GM12865 (cell line): Measurements from ENCODE around the gene CLEC16A.

Source experiments
- DNase-seq: peaks from one replicate; pipeline ENCODE4 v3.0.0; 2010; ENCODE audit warnings: low read depth
- H3K4me3 ChIP-seq: 2 replicates; pipeline ENCODE4 v1.5.1; 2011; ENCODE audit warnings: mild to moderate bottlenecking, low read depth, low read length, control low read depth
- CTCF ChIP-seq: IDR thresholded peaks from 2 replicates; pipeline ENCODE4 v1.5.1; 2011; ENCODE audit warnings: low read length, control low read depth, low read depth, inconsistent platforms; ENCODE audit not compliant: insufficient read depth; ENCODE audit errors: missing control alignments

CLEC16A gene

GRCh38 chr16:11045846-11046245 is 101.5 kb downstream of the CLEC16A start:
- no peak for TF ChIP-seq CTCF
- DNase-seq, result no peak
- H3K4me3 ChIP-seq, result no peak overlapping the region

GRCh38 chr16:11046382-11046931 is 102.1 kb downstream of the CLEC16A start:
- no peak overlapping the region for H3K4me3 ChIP-seq
- DNase-seq, result no peak

GRCh38 chr16:11047057-11047456 is 102.7 kb downstream of the CLEC16A start:
- DNase-seq, result no peak
- TF ChIP-seq CTCF, result no peak
- H3K4me3 ChIP-seq, result no peak overlapping the region

More at GRCh38 chr16:11046382-11046931, 102.1 kb downstream of the CLEC16A start:
- TF ChIP-seq CTCF, result no peak

GRCh38 chr16:11047939-11048800 is 103.8 kb downstream of the CLEC16A start:
- no peak for TF ChIP-seq CTCF
- no peak overlapping the region for H3K4me3 ChIP-seq
- no peak for DNase-seq

- no peak overlapping the region for H3K4me3 ChIP-seq
- TF ChIP-seq CTCF, result no peak
- DNase-seq, result no peak
These were observed 105.2 kb downstream of the CLEC16A start for GRCh38 chr16:11049396-11050059.

- no peak overlapping the region for H3K4me3 ChIP-seq
- DNase-seq, result no peak
- no peak for TF ChIP-seq CTCF
These were observed 106.2 kb downstream of the CLEC16A start for GRCh38 chr16:11050536-11050935.
